ENCODE data around the gene VEGFD.

DNA sequence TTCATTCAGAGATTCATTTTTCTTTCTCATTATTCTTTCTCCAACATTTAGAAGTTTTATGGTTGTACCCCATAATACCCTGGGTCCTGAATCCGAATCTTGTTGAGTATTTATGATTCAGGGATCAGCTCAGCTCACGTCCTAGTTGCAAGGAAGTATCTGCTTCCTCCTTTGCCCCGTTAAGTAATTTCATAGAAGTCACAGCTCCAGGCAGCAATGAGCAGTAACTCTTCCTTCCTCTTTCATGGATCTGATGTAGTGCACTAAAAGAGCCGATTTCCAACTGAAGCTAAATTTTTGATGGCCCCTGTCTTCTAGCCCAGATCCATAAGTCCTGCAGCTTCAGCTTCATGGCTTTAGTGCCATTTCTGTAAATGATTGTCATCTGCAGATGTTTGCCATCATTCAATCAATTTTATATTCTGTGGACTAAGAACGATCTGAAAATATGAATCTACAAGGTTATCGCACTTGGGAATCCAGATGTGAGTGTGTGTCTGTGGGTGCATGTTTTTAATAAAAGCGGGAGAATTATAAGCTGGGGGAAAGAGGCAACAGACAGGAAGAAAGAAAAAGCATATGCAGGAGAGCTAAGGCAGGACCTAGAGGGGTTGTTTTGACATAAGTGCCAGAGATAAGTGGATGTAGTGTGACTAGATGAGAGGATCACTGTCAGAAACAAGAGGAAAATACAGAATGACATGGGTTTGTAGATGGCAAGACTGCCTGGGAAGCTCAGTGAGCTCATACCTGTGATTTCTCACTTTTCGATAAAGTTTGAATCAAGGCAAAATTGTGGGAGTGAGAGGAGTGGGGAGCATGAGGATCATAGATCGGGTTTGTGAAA lies 17.5 kb downstream of the VEGFD start:
- TF ChIP-seq CTCF (conservative IDR thresholded peaks at IDR 0.05; ENCODE audit: low read depth, low read length), result no peak
- TF ChIP-seq RFX5 (IDR thresholded peaks at IDR 0.05; ENCODE audit: low read depth, low read length), result no peak
- no peak for TF ChIP-seq POLR2A (IDR thresholded peaks at IDR 0.05; ENCODE audit: low read depth, low read length)
- no peak for TF ChIP-seq MAFK (IDR thresholded peaks at IDR 0.05; ENCODE audit: low read depth, low read length)
- no peak for TF ChIP-seq FOS (IDR thresholded peaks at IDR 0.05; ENCODE audit: low read depth, low read length)
- no peak for TF ChIP-seq MAZ (IDR thresholded peaks at IDR 0.05; ENCODE audit: borderline replicate concordance, low read depth, low read length)
- TF ChIP-seq RAD21 (IDR thresholded peaks at IDR 0.05; ENCODE audit: low read length), result no peak
- no peak for TF ChIP-seq ELK1 (IDR thresholded peaks at IDR 0.05; ENCODE audit: borderline replicate concordance, low read depth, low read length)
- TF ChIP-seq MXI1 (IDR thresholded peaks at IDR 0.05; ENCODE audit: borderline replicate concordance, low read depth, low read length), result no peak
- TF ChIP-seq NFE2L2 (IDR thresholded peaks at IDR 0.05; ENCODE audit: low read depth, low read length), result no peak
- no peak for TF ChIP-seq USF2 (IDR thresholded peaks at IDR 0.05; ENCODE audit: low read depth, low read length)
- no peak for TF ChIP-seq CEBPB (IDR thresholded peaks at IDR 0.05; ENCODE audit: low read depth, low read length)

All from IMR-90 (cell line).